Measurements from ENCODE around the gene ETFA.

The ETFA gene

GRCh38 chr15:76340198-76340802, 29.0 kb upstream of the ETFA start:
- DNase-seq (ENCODE audit: low read depth) = peak; percentile 49

GRCh38 chr15:76339305-76340197, 28.3 kb upstream of the ETFA start:
- peak; percentile 54 for DNase-seq (ENCODE audit: low read depth)

GRCh38 chr15:76338486-76339304, 27.4 kb upstream of the ETFA start:
- DNase-seq (ENCODE audit: low read depth) = peak; percentile 43

- peak; percentile 48 for DNase-seq (ENCODE audit: low read depth)
These were observed 26.6 kb upstream of the ETFA start for GRCh38 chr15:76337696-76338485.

GRCh38 chr15:76337059-76337695, 25.9 kb upstream of the ETFA start:
- DNase-seq (ENCODE audit: low read depth) = peak; percentile 79

- peak; percentile 96 for DNase-seq (ENCODE audit: low read depth)
These were observed 25.2 kb upstream of the ETFA start, which contains the start of gene ISL2 for GRCh38 chr15:76336254-76337058. ISL2 (plus strand) TSS chr15:76336773; CDS start chr15:76336884, 111 bp downstream.

GRCh38 chr15:76335307-76336253, 24.3 kb upstream of the ETFA start:
- peak; percentile 46 for DNase-seq (ENCODE audit: low read depth)

GRCh38 chr15:76334438-76335306, 23.4 kb upstream of the ETFA start:
- DNase-seq (ENCODE audit: low read depth) = no peak

GRCh38 chr15:76333720-76334437, 22.6 kb upstream of the ETFA start:
- peak; percentile 53 for DNase-seq (ENCODE audit: low read depth)

- no peak for DNase-seq (ENCODE audit: low read depth)
These were observed 22.0 kb upstream of the ETFA start for GRCh38 chr15:76333309-76333708.

- no peak for DNase-seq (ENCODE audit: low read depth)
These were observed 21.5 kb upstream of the ETFA start for GRCh38 chr15:76332796-76333195.

- DNase-seq (ENCODE audit: low read depth) = peak; percentile 72
These were observed 18.9 kb upstream of the ETFA start for GRCh38 chr15:76330080-76330680.

GRCh38 chr15:76328958-76329357, 17.7 kb upstream of the ETFA start:
- peak; percentile 58 for DNase-seq (ENCODE audit: low read depth)

GRCh38 chr15:76328106-76328696, 16.9 kb upstream of the ETFA start:
- no peak for DNase-seq (ENCODE audit: low read depth)

GRCh38 chr15:76327191-76328105, 16.2 kb upstream of the ETFA start:
- DNase-seq (ENCODE audit: low read depth) = peak; percentile 60
